Measurements from ENCODE around the gene NKD1.
"Not testable (repeated sequence)": the region's sequence is repeated elsewhere in the genome, so short reads cannot be mapped to it uniquely, and the experiment has no call there.

Gene NKD1

GRCh38 chr16:50519602-50520001, 28.6 kb upstream of the NKD1 start:
- DNase-seq (ENCODE audit: low read depth, low spot score) = no peak

DNA sequence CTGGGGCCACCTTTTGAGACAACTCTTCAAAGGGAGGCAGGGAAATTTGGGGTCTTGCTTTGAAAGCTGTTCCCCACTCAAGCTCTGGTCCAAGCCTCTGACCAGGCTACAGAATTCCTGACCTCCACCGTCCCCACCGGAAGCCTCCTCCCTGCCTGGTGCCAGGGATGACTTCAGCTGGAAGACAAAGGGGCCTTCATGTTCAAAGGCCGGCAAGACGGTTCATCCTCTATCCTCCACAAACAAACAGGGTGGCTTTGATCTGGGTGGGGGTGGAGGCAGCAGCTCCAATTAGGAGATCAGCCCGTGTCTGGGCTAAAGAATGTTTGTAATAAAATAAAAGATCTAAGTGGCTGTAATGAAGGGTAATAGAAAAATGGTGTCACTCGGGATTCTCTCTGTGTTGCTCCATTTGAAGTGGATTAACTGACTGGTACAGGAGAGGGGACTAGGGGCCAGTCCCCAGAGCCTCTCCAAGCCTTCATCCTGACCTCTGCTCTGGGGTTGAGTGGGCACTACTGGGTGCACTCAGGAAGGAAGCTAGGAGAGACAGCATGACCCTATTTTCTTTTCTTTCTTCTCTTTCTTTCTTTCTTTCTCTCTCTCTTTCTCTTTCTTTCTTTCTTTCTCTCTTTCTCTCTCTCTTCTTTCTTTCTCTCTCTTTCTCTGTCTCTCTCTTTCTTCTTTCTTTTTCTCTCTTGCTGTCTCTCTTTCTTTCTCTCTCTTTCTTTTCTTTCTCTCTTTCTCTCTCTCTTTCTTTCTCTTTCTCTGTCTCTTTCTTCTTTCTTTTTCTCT, 27.5 kb upstream of the NKD1 start:
- no peak for DNase-seq (ENCODE audit: low read depth, low spot score)

GRCh38 chr16:50521246-50521900, 26.8 kb upstream of the NKD1 start:
- no peak for DNase-seq (ENCODE audit: low read depth, low spot score)

DNA sequence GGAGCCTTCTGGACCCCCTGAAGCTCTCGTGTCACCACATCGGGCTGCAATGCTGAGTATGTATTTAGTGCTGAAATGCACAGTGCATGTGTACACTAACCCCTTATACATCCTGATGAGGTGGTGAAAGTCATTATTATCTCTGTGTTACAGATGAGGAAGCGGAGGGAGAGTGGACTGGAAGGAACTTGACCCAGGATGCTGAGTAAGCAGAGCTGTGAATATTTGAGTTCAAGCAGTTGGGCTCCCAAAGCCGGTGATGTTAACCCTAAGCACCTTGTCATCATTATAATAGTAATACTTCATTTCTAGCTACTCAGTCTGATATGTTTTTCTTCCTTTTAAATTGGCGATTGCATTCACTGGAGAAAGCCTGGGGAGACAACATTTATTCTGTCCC, 25.9 kb upstream of the NKD1 start:
- no peak for DNase-seq (ENCODE audit: low read depth, low spot score)

GRCh38 chr16:50523710-50524109, 24.5 kb upstream of the NKD1 start:
- DNase-seq (ENCODE audit: low read depth, low spot score) = no peak

- DNase-seq (ENCODE audit: low read depth, low spot score) = no peak
Measured at GRCh38 chr16:50525262-50525661, 22.9 kb upstream of the NKD1 start.

- DNase-seq (ENCODE audit: low read depth, low spot score) = no peak
Measured at GRCh38 chr16:50525716-50526115, 22.5 kb upstream of the NKD1 start.

GRCh38 chr16:50526249-50526648, 21.9 kb upstream of the NKD1 start:
- no peak for DNase-seq (ENCODE audit: low read depth, low spot score)

DNA sequence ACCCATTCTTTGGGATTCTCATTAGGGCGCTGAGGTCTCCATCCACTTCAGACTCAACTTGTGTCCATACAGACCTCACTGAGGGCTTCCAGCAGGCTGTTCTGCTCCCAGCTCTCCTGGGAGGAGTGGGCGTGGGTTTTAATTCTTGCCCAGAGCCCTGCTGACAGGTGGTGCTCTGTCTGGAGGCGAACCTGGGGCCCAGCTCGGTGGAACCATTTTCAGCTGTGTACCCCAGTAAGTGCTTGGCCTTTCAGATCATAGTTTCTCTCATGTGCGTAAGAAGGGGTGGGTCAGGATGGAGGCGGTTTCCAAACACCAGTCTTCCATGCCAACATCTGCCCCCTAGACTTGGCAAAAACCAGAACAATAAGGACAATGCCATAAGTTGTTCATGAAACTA, 21.4 kb upstream of the NKD1 start:
- DNase-seq (ENCODE audit: low read depth, low spot score) = no peak

- DNase-seq (ENCODE audit: low read depth, low spot score) = no peak
Measured at GRCh38 chr16:50528820-50529219, 19.4 kb upstream of the NKD1 start.

DNA sequence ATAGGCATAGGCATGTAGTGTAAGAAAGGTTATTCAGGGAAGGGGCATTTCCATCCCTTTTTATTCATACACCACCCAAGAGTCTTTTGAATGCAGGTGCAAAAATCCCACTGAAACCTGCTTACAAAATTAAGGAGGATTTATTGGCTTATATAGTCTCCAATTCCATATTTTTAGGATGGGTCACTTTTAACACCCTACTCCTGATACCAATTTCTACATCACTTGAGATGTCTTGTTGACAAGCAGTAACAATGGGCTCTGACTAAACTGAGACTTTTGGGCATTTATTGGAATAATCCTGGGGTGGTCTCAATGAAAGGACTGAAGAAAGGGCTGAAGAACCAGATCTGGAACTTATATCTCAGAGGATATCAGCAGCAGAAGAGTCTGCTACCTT, 18.9 kb upstream of the NKD1 start:
- no peak for DNase-seq (ENCODE audit: low read depth, low spot score)

DNA sequence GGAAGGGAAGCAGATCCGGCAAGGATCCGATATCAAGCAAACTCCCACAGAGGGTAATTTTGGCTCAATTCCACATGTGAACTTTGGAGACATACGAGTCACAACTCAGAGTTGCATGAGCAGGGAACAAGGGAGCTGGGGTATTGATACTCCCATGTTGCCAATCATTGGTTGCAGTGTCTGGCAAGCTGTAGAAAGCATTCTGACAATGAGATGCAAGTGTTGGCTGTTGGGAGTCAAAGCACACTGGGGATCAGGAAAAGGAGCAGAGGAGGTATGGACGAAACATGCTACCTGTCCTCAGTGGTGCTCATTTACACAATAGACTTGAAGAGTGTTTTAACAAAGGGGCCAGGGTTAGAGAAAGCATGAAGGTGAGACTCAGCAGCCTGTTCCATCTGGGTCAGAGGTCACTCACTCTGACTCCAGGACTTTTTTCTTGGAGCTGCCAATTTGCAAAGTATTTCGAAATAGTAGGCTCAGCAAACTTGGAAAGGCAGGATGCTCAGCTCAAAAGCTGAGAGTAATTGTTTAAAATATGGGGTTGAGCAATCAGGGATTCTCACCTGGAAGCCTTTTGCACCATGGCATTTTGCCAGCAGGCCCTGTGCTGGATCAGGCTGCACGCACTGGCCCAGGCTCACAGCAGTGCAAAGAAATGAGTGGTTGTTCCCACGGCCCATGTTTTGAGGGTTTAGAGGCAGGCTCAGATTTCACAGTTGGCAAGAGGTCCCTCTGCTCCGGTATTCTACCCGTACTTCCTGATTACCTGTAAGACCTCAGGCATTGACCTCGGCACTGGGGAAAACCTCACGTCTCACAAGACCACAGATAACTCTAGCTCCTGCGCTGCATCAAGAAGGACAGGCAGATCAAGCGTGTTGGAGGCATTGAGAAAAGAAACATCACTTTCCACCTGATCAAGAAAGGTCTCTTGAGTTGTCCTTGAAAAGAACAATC, 17.6 kb upstream of the NKD1 start:
- no peak for DNase-seq (ENCODE audit: low read depth, low spot score)

DNA sequence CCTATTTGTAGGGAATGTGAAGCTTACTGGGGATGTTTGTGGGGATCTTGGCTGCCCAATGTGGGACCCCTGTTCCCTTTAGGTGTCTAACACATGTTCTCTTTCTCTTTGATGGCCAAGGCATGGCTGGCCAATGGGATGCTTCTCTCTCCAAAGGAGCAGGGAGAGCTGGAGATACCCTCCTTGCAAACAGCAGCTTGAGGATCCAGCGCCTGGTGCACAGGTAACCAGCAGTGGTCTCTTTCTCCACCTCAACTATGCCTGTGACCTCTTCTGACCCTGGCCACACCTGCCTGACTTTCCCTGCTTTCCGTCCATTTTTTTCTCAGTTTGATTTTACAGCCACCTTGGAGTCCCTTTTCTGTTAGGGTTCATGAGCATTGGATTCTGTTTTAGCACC, 16.8 kb upstream of the NKD1 start:
- no peak for DNase-seq (ENCODE audit: low read depth, low spot score)

DNA sequence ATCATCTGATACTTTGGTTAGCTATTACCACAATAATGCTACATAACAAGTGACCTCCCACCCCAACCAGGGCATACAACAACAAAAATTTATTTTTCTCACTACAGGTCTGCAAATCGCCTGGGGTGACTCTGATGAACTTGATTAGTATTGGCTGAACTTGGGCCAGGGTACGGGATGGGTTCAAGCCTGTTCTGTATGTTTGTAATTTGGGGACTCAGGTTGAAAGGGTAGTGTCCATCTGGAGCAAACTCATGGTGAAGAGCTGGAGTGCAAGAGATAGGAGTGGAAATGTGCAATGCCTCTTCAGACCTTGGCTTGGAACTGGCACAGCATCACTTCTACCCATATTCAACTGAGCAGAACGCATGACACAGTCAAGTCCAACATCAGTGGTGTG, 16.3 kb upstream of the NKD1 start:
- DNase-seq (ENCODE audit: low read depth, low spot score) = no peak

DNA sequence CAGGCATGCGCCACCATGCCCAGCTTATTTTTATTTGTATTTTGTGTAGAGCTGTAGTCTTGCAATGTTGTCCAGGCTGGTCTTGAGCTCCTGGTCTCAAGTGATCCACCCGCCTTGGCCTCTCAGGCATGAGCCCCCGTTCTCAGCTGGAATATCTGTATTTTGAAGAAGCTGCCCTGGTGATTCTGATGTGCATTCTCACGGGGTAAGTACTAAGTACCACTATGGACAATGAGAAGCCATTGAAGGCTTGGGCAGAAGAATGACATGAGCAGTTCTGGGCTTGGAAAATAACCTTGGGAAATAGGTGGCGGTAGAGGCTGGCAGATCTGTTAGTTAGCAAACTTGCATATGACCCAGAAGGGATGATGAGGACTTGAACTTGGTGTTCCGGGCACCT, 15.6 kb upstream of the NKD1 start:
- DNase-seq (ENCODE audit: low read depth, low spot score) = no peak

GRCh38 chr16:50533317-50533716, 14.9 kb upstream of the NKD1 start:
- DNase-seq (ENCODE audit: low read depth, low spot score) = no peak

GRCh38 chr16:50534091-50534490, 14.1 kb upstream of the NKD1 start:
- no peak for DNase-seq (ENCODE audit: low read depth, low spot score)

DNA sequence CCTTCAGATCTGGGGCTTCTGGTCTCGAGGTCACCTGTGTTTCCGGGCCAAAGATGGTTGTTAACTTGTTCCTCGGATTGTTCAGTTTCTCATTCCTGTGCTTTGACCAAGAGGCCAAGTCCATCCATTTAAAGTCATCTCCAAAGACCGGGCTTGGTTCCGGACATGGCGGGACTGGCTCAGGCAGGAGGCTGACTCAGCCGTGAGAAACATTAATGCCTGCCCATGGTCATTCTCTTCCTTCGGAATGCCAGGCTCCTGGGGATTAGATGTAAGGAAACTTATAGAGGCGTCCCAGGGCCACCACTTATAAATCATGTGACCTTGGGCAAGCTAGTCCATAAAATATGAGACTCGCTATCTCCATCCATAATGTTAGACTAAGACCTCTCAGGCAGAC, 13.6 kb upstream of the NKD1 start:
- DNase-seq (ENCODE audit: low read depth, low spot score) = no peak

GRCh38 chr16:50534958-50535357, 13.2 kb upstream of the NKD1 start:
- no peak for DNase-seq (ENCODE audit: low read depth, low spot score)

GRCh38 chr16:50535506-50536257, 12.5 kb upstream of the NKD1 start:
- no peak for DNase-seq (ENCODE audit: low read depth, low spot score)

DNA sequence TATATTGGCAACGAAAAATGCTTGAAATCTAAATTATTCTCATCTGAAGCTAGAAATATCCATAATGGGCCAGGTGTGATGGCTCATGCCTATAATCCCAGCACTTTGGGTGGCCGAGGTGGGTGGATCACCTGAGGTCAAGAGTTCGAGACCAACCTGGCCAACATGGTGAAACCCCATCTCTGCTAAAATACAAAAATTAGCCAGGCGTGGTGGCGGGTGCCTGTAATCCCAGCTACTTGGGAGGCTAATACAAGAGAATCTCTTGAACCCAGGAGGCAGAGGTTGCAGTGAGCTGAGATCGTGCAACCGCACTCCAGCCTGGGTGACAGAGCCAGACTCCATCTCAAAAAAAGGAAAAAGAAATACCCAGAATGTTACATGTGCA, 11.9 kb upstream of the NKD1 start:
- not testable (repeated sequence) for DNase-seq (ENCODE audit: low read depth, low spot score)

Data from smooth muscle cell of the brain vasculature (primary cell).